Measurements from ENCODE around the gene EYA4.
"Not testable (repeated sequence)": the region's sequence is repeated elsewhere in the genome, so short reads cannot be mapped to it uniquely, and the experiment has no call there.

The EYA4 gene

DNA sequence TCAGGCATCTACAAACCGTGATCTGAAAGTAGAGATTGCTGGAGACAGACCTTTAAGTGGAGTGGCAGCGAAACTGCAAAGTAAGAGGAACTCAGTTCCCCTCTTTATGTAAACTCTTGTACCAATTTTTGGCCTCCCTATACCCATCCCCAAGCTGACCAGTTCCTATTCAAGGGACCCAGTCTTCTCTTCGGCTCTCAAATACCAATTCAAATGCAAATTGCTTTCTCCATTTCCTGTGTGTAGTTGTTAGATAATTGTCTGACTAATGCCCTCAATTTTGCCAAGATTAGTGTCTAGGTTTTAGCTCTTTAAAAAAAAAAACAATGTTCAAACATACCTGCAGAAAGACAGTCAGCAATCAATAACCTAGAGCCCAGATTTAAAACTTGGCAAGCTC, 150.9 kb downstream of the EYA4 start:
- TF ChIP-seq, protein P1, sequence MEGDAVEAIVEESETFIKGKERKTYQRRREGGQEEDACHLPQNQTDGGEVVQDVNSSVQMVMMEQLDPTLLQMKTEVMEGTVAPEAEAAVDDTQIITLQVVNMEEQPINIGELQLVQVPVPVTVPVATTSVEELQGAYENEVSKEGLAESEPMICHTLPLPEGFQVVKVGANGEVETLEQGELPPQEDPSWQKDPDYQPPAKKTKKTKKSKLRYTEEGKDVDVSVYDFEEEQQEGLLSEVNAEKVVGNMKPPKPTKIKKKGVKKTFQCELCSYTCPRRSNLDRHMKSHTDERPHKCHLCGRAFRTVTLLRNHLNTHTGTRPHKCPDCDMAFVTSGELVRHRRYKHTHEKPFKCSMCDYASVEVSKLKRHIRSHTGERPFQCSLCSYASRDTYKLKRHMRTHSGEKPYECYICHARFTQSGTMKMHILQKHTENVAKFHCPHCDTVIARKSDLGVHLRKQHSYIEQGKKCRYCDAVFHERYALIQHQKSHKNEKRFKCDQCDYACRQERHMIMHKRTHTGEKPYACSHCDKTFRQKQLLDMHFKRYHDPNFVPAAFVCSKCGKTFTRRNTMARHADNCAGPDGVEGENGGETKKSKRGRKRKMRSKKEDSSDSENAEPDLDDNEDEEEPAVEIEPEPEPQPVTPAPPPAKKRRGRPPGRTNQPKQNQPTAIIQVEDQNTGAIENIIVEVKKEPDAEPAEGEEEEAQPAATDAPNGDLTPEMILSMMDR (IDR thresholded peaks at IDR 0.05; ENCODE audit: low read length, missing control alignments), result no peak
- DNase-seq (ENCODE audit: low read depth), result no peak
- H3K4me3 ChIP-seq (replicated peaks; ENCODE audit: low read depth, low read length), result no peak overlapping the region

DNA sequence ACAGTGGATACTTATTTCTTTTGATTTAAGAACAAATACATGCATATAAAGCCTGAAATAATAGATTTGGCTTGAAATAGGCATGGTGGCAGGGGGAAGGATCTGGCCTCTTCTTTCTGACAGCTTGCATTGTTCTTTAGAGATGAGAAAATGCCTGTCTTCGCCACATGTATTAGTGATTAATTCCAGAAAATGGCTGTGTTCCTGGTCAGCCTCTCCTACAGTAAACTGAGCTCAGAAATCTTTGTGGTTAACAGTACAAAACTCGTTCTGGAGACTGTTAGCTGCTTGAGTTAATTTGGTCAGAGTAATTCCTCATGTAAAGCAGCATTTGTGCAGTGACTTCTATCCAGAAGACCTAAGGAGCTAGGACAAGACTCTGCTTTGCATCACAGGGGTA, 151.5 kb downstream of the EYA4 start:
- TF ChIP-seq, protein P1 (IDR thresholded peaks at IDR 0.05; ENCODE audit: low read length, missing control alignments), result no peak
- DNase-seq (ENCODE audit: low read depth), result peak; percentile 4
- no peak overlapping the region for H3K4me3 ChIP-seq (replicated peaks; ENCODE audit: low read depth, low read length)

DNA sequence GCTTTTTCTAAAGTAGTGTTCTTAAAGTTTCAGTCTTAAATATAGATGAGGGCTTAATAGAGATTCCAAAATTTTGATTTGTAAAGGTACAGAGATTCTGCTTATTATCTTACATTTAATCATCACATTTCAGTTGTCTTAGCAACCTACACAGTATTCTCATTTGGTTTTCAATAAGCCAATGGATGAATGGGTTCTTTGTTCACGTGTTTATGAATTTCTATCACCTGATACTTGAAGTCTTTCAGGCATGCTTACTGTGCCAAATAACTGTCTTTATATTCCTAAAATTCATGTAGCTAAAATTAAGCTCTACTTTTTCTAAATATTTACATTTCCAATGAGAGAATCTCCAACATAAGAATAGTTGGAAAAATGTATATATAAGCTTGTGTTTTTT, 152.7 kb downstream of the EYA4 start:
- TF ChIP-seq, protein P1 (IDR thresholded peaks at IDR 0.05; ENCODE audit: low read length, missing control alignments), result no peak
- no peak for DNase-seq (ENCODE audit: low read depth)
- H3K4me3 ChIP-seq (replicated peaks; ENCODE audit: low read depth, low read length), result no peak overlapping the region

DNA sequence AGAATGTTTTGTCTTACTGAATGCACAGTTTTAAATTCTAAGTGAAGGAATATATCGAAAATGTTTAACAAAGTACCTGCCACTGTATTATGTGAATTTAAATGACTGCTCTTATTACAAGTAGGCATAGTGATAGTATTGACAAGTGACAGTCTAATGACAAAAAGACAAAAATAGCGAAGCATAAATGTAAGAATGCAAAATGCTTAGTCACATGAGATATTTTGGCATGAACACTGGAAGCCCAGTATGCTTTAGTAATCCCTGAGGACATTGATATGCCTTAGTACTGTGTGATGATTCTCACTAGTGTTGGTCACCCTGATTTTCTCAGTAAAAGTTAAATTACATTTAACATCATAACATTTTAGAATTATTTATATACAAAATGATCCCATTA, 153.5 kb downstream of the EYA4 start:
- TF ChIP-seq, protein P1 (IDR thresholded peaks at IDR 0.05; ENCODE audit: low read length, missing control alignments), result no peak
- no peak overlapping the region for H3K4me3 ChIP-seq (replicated peaks; ENCODE audit: low read depth, low read length)
- no peak for DNase-seq (ENCODE audit: low read depth)

DNA sequence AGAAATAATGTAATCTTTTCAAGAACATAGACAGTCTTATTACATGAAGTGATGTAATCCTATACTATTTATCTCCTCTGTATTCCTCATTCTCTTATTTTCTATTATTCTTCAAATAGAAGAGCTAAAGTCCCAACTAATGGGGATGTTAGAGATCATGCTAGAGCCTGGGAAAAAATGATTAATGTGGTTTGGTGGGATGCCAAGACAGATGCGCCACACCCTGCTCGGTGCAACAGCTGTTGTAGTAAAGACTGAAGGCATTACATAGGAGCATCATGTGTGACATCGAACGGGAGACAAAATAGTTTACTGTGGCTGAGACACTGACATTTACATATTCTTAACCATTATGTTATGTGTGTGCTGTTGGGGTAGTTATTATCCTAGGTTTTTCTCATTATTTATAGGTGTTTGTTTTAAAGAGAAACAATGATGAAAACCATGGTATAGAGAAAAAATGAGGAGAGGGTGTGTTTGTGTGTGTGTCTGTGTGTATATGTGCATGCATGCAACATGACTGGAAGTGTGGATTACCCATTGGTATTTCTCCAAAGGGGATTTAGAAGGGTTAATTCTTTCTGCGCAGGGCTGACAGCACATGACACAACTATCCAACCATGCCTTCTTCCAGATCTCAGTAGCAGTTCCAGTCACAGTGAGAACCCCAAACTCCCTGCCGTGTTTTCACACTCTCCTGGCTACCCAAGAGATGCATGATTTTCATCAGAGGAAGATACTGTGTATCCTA, 155.3 kb downstream of the EYA4 start:
- peak; percentile 18 for DNase-seq (ENCODE audit: low read depth)
- TF ChIP-seq, protein P1 (IDR thresholded peaks at IDR 0.05; ENCODE audit: low read length, missing control alignments), result no peak
- no peak overlapping the region for H3K4me3 ChIP-seq (replicated peaks; ENCODE audit: low read depth, low read length)

DNA sequence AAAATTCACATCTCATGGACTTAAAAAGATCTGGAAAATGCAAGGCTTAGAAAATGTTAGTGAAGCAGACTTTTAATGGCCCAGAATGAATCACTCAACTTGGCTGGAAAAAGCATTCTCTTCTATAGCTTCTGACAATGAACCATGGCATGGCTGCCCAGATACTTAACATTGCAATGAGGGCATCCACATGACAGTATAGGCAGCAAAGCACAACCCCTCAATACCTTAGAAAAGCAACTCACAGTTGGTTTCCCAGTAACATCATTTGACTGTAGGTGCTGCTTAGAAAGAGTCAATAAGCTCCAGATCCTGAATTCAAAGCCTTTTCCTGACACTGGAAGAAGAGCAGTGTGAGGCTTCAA, 155.8 kb downstream of the EYA4 start:
- no peak for DNase-seq (ENCODE audit: low read depth)
- TF ChIP-seq, protein P1 (IDR thresholded peaks at IDR 0.05; ENCODE audit: low read length, missing control alignments), result no peak
- H3K4me3 ChIP-seq (replicated peaks; ENCODE audit: low read depth, low read length), result no peak overlapping the region

DNA sequence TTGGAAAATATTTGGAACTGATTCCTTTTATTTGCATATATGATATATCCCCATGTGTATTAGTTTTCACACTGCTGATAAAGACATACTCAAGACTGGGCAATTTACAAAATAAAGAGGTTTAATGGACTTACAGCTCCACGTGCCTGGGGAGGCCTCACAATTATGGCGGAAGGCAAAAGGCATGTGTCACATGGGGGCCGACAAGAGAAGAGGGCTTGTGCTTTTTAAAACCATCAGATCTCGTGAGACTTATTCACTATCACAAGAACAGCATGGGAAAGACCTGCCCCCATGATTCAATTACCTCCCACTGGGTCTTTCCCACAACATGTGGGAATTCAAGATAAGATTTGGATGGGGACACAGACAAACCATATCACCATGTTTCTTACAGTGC, 156.4 kb downstream of the EYA4 start:
- not testable (repeated sequence) for DNase-seq (ENCODE audit: low read depth); H3K4me3 ChIP-seq (replicated peaks; ENCODE audit: low read depth, low read length)

Measured in fibroblast of pulmonary artery (primary cell).